Trophoblast cell (in vitro differentiated cells and primary cell): ENCODE measurements around the gene TMEM144.

Source experiments
- DNase-seq, 2 donors: peaks; one replicate each; pipeline ENCODE4 v3.0.0-alpha.2; 2016
- H2AFZ ChIP-seq: 2 replicates; pipeline ENCODE4 v1.6.1; 2013; ENCODE audit warnings: low read length, moderate library complexity, mild to moderate bottlenecking; ENCODE audit not compliant: insufficient read depth, poor library complexity
- H2AK5ac ChIP-seq: 2 replicates; pipeline ENCODE4 v1.6.1; 2013; ENCODE audit warnings: mild to moderate bottlenecking, low read length
- H2BK120ac ChIP-seq: 2 replicates; pipeline ENCODE4 v1.6.1; 2013; ENCODE audit warnings: low read length, mild to moderate bottlenecking, moderate library complexity; ENCODE audit not compliant: insufficient read depth, poor library complexity
- H2BK12ac ChIP-seq: 2 replicates; pipeline ENCODE4 v1.6.1; 2013; ENCODE audit warnings: mild to moderate bottlenecking, low read length, moderate library complexity
- H2BK5ac ChIP-seq: 2 replicates; pipeline ENCODE4 v1.6.1; 2013; ENCODE audit warnings: low read length, low read depth, moderate library complexity, mild to moderate bottlenecking; ENCODE audit not compliant: poor library complexity
- H3K14ac ChIP-seq: 2 replicates; pipeline ENCODE4 v1.6.1; 2013; ENCODE audit warnings: mild to moderate bottlenecking, low read length
- H3K18ac ChIP-seq: 2 replicates; pipeline ENCODE4 v1.6.1; 2013; ENCODE audit warnings: mild to moderate bottlenecking, low read length
- H3K23ac ChIP-seq: 2 replicates; pipeline ENCODE4 v1.6.1; 2013; ENCODE audit warnings: low read length
- H3K27ac ChIP-seq: 2 replicates; pipeline ENCODE4 v1.5.1; 2013; ENCODE audit warnings: low read depth, mild to moderate bottlenecking, inconsistent platforms, low read length, moderate library complexity
- H3K27me3 ChIP-seq: 2 replicates; pipeline ENCODE4 v1.6.1; 2013; ENCODE audit warnings: inconsistent platforms, mild to moderate bottlenecking, low read length, moderate library complexity; ENCODE audit not compliant: insufficient read depth
- H3K36me3 ChIP-seq, 2 experiments: 1 replicate in 1 of 2; 2 replicates in 1 of 2; pipeline ENCODE4 v1.6.1; 2013; ENCODE audit warnings: low read length in 2 of 2, mild to moderate bottlenecking in 2 of 2, moderate library complexity in 1 of 2; ENCODE audit not compliant: insufficient read depth in 2 of 2, control insufficient read depth in 1 of 2
- H3K4ac ChIP-seq: 2 replicates; pipeline ENCODE4 v1.6.1; 2013; ENCODE audit warnings: low read depth, mild to moderate bottlenecking, low read length, moderate library complexity
- H3K4me1 ChIP-seq, 2 experiments: 1 replicate in 1 of 2; 2 replicates in 1 of 2; pipeline ENCODE4 v1.6.1; 2013; ENCODE audit warnings: low read length in 2 of 2, mild to moderate bottlenecking in 2 of 2, moderate library complexity in 1 of 2; ENCODE audit not compliant: insufficient read depth in 2 of 2, control insufficient read depth in 1 of 2
- H3K4me2 ChIP-seq: 2 replicates; pipeline ENCODE4 v1.6.1; 2013; ENCODE audit warnings: inconsistent platforms, mild to moderate bottlenecking, low read length, moderate library complexity
- H3K4me3 ChIP-seq: 2 replicates; pipeline ENCODE4 v1.5.1; 2013; ENCODE audit warnings: mild to moderate bottlenecking, low read depth, low read length, inconsistent platforms
- H3K79me1 ChIP-seq: one replicate; pipeline ENCODE4 v1.6.1; 2013; ENCODE audit warnings: low read length
- H3K79me2 ChIP-seq: 2 replicates; pipeline ENCODE4 v1.6.1; 2013; ENCODE audit warnings: low read length, mild to moderate bottlenecking; ENCODE audit not compliant: control insufficient read depth, insufficient read depth, poor library complexity
- H3K9ac ChIP-seq: 2 replicates; pipeline ENCODE4 v1.6.1; 2013; ENCODE audit warnings: mild to moderate bottlenecking, low read length
- H3K9me3 ChIP-seq: 2 replicates; pipeline ENCODE4 v1.6.1; 2013; ENCODE audit warnings: low read depth, mild to moderate bottlenecking, control low read depth, inconsistent platforms, low read length; ENCODE audit not compliant: insufficient read depth
- H4K12ac ChIP-seq: 2 replicates; pipeline ENCODE4 v1.6.1; 2013; ENCODE audit warnings: low read depth, mild to moderate bottlenecking, low read length, moderate library complexity
- H4K8ac ChIP-seq: 2 replicates; pipeline ENCODE4 v1.6.1; 2013; ENCODE audit warnings: low read depth, mild to moderate bottlenecking, low read length, moderate library complexity
- H4K91ac ChIP-seq: one replicate; pipeline ENCODE4 v1.6.1; 2013; ENCODE audit warnings: low read depth, mild to moderate bottlenecking, low read length, moderate library complexity
- WGBS: extraction: QIAGEN DNeasy Blood & Tissue Kit; methylation state at CpG from one replicate; pipeline ENCODE4 v1.1.7; 2013; ENCODE audit warnings: missing lambda C conversion rate; ENCODE audit not compliant: insufficient read length, insufficient coverage; ENCODE audit errors: extremely low coverage; 5-methylcytosine and 5-hydroxymethylcytosine counted together

Gene TMEM144

GRCh38 chr4:158211222-158211621 lies 936 bp downstream of the TMEM144 start:
- Histone ChIP-seq H3K9ac (no peak overlapping the region), H3K9me3 (no peaks in the 10 kb centered on the region), H4K91ac (no peak overlapping the region), H3K4me2 (no peak overlapping the region), H3K79me1 (peaks cover 2% of the 10 kb centered on the region), H3K27me3 (no peaks in the 10 kb centered on the region), H2AK5ac (no peak overlapping the region), H2BK120ac (no peak overlapping the region), H3K27ac (no peak overlapping the region), H3K23ac (no peak overlapping the region), H3K79me2 (no peaks in the 10 kb centered on the region), H3K4me1 (no peaks in the 10 kb centered on the region), H3K14ac (no peak overlapping the region), H2BK12ac (no peak overlapping the region), H4K12ac (no peak overlapping the region), H3K4ac (no peak overlapping the region), H4K8ac (peak overlapping the region; percentile 28), H3K18ac (no peak overlapping the region), H2BK5ac (no peak overlapping the region), H2AFZ (no peak overlapping the region), H3K36me3 (peaks cover 0 to 2% of the 10 kb centered on the region in 2 experiments), H3K4me3 (no peak overlapping the region)
- no CpG with 5 or more reads among the region's 3 CpGs for WGBS
- no peak for DNase-seq

- no peaks in the 10 kb centered on the region for H3K79me2 ChIP-seq
Observed at GRCh38 chr4:158213466-158213865, 3.2 kb downstream of the TMEM144 start.

GRCh38 chr4:158214856-158215255 lies 4.6 kb downstream of the TMEM144 start:
- Histone ChIP-seq H3K27ac (no peak overlapping the region), H3K79me1 (peaks cover 2% of the 10 kb centered on the region), H3K9ac (no peak overlapping the region), H3K4ac (no peak overlapping the region), H2AFZ (no peak overlapping the region), H3K27me3 (no peaks in the 10 kb centered on the region), H2BK5ac (no peak overlapping the region), H4K91ac (no peak overlapping the region), H2BK120ac (no peak overlapping the region), H3K9me3 (no peaks in the 10 kb centered on the region), H3K36me3 (peaks cover 0 to 2% of the 10 kb centered on the region in 2 experiments), H4K12ac (no peak overlapping the region), H3K18ac (no peak overlapping the region), H3K4me2 (no peak overlapping the region), H2AK5ac (no peak overlapping the region), H4K8ac (no peak overlapping the region), H3K4me1 (no peaks in the 10 kb centered on the region), H3K14ac (no peak overlapping the region), H3K23ac (no peak overlapping the region), H2BK12ac (no peak overlapping the region), H3K79me2 (no peaks in the 10 kb centered on the region), H3K4me3 (no peak overlapping the region)
- no peak for DNase-seq
- no CpG with 5 or more reads among the region's 1 CpG for WGBS

More at GRCh38 chr4:158213466-158213865, 3.2 kb downstream of the TMEM144 start:
- Histone ChIP-seq H2BK120ac (no peak overlapping the region), H3K4me2 (no peak overlapping the region), H2BK5ac (no peak overlapping the region), H4K91ac (no peak overlapping the region), H3K4ac (no peak overlapping the region), H3K9me3 (no peaks in the 10 kb centered on the region), H3K9ac (no peak overlapping the region), H3K18ac (no peak overlapping the region), H3K14ac (no peak overlapping the region), H2AFZ (no peak overlapping the region), H3K4me3 (no peak overlapping the region), H3K79me1 (peaks cover 2% of the 10 kb centered on the region), H3K27me3 (no peaks in the 10 kb centered on the region), H4K12ac (no peak overlapping the region), H3K23ac (no peak overlapping the region), H2BK12ac (no peak overlapping the region), H4K8ac (no peak overlapping the region), H3K36me3 (peaks cover 0 to 2% of the 10 kb centered on the region in 2 experiments), H3K27ac (no peak overlapping the region), H3K4me1 (no peaks in the 10 kb centered on the region), H2AK5ac (no peak overlapping the region)
- WGBS, result no CpG with 5 or more reads among the region's 2 CpGs
- no peak for DNase-seq

- no peak overlapping the region for H3K14ac ChIP-seq
- H2BK5ac ChIP-seq, result no peak overlapping the region
- no peak overlapping the region for H2AFZ ChIP-seq
- no peak overlapping the region for H3K27ac ChIP-seq
- H2AK5ac ChIP-seq, result no peak overlapping the region
- DNase-seq, result no peak
- H3K79me2 ChIP-seq, result no peaks in the 10 kb centered on the region
- no peak overlapping the region for H2BK12ac ChIP-seq
- WGBS, result no CpG with 5 or more reads among the region's 5 CpGs
- H3K36me3 ChIP-seq, result peaks cover 2% of the 10 kb centered on the region in 2 experiments
- H4K8ac ChIP-seq, result no peak overlapping the region
- H3K9ac ChIP-seq, result no peak overlapping the region
- no peak overlapping the region for H3K23ac ChIP-seq
- H2BK120ac ChIP-seq, result no peak overlapping the region
- H3K27me3 ChIP-seq, result no peaks in the 10 kb centered on the region
- H3K4ac ChIP-seq, result no peak overlapping the region
- no peak overlapping the region for H3K4me2 ChIP-seq
- H3K4me1 ChIP-seq, result no peaks in the 10 kb centered on the region
- H4K91ac ChIP-seq, result no peak overlapping the region
- H4K12ac ChIP-seq, result no peak overlapping the region
- no peak overlapping the region for H3K18ac ChIP-seq
- H3K9me3 ChIP-seq, result no peaks in the 10 kb centered on the region
- H3K4me3 ChIP-seq, result no peak overlapping the region
- H3K79me1 ChIP-seq, result no peaks in the 10 kb centered on the region
Observed at GRCh38 chr4:158217763-158218162, 7.5 kb downstream of the TMEM144 start.
